GM19239 (cell line): ENCODE data around the gene GLG1.
"Not testable (repeated sequence)": the region's sequence is repeated elsewhere in the genome, so short reads cannot be mapped to it uniquely, and the experiment has no call there.

Source experiments
- DNase-seq: peaks from one replicate; pipeline ENCODE4 v3.0.0; 2011; ENCODE audit warnings: low spot score; ENCODE audit not compliant: insufficient read length
- FAIRE-seq: peaks from 2 replicates; lab custom pipeline; 2011; peaks lifted over from hg19 to GRCh38; lab: Jason Lieb, UNC

The GLG1 gene

GRCh38 chr16:74455619-74456289 lies 151.2 kb downstream of the GLG1 start:
- no peak for DNase-seq
- FAIRE-seq: no peak

- no peak for FAIRE-seq
- no peak for DNase-seq
These were observed 151.7 kb downstream of the GLG1 start for GRCh38 chr16:74455213-74455612.

- DNase-seq (peak; percentile 35), FAIRE-seq (no peak)
These were observed 154.8 kb downstream of the GLG1 start for GRCh38 chr16:74451951-74452758.

- FAIRE-seq (no peak), DNase-seq (no peak)
These were observed 155.8 kb downstream of the GLG1 start for GRCh38 chr16:74450967-74451760.

- no peak for DNase-seq
- FAIRE-seq: no peak
These were observed 156.7 kb downstream of the GLG1 start for GRCh38 chr16:74450236-74450635.

GRCh38 chr16:74449470-74449869 lies 157.4 kb downstream of the GLG1 start:
- FAIRE-seq (no peak), DNase-seq (no peak)

- FAIRE-seq (no peak), DNase-seq (no peak)
These were observed 157.9 kb downstream of the GLG1 start for GRCh38 chr16:74448990-74449389.

GRCh38 chr16:74447578-74447977 lies 159.3 kb downstream of the GLG1 start:
- DNase-seq (no peak), FAIRE-seq (no peak)

GRCh38 chr16:74446866-74447265 lies 160.0 kb downstream of the GLG1 start:
- no peak for DNase-seq

GRCh38 chr16:74443624-74444346 lies 163.1 kb downstream of the GLG1 start:
- FAIRE-seq, DNase-seq: not testable (repeated sequence)

More at GRCh38 chr16:74446866-74447265, 160.0 kb downstream of the GLG1 start:
- no peak for FAIRE-seq

GRCh38 chr16:74439685-74440084 lies 167.2 kb downstream of the GLG1 start:
- FAIRE-seq (no peak), DNase-seq (no peak)

GRCh38 chr16:74438492-74438979 lies 168.4 kb downstream of the GLG1 start:
- FAIRE-seq (no peak), DNase-seq (no peak)

GRCh38 chr16:74431516-74431915 lies 175.4 kb downstream of the GLG1 start:
- FAIRE-seq: no peak
- DNase-seq: no peak

GRCh38 chr16:74430036-74430712 lies 176.7 kb downstream of the GLG1 start:
- DNase-seq, FAIRE-seq: not testable (repeated sequence)

GRCh38 chr16:74428493-74428892 lies 178.4 kb downstream of the GLG1 start:
- not testable (repeated sequence) for FAIRE-seq, DNase-seq

- DNase-seq, FAIRE-seq: not testable (repeated sequence)
These were observed 181.2 kb downstream of the GLG1 start for GRCh38 chr16:74425751-74426150.

GRCh38 chr16:74423721-74424120 lies 183.2 kb downstream of the GLG1 start:
- DNase-seq, FAIRE-seq: not testable (repeated sequence)

- not testable (repeated sequence) for DNase-seq, FAIRE-seq
These were observed 184.8 kb downstream of the GLG1 start for GRCh38 chr16:74422086-74422485.

- not testable (repeated sequence) for FAIRE-seq, DNase-seq
These were observed 185.5 kb downstream of the GLG1 start for GRCh38 chr16:74421482-74421785.
